Stomach (tissue), 4 donors: ENCODE results near the gene R3HDM1.

ENCODE experiments used
- POLR2A ChIP-seq, 4 donors: fragments of 450-650 bp; IDR thresholded peaks; one replicate each; pipeline ENCODE4 v1.6.1; 2016; ENCODE audit warnings: antibody characterized with exemption in 4 of 4, control low read depth in 2 of 4, mild to moderate bottlenecking in 1 of 4, moderate library complexity in 1 of 4
- POLR2AphosphoS5 ChIP-seq, 3 donors: sonication (generic); formaldehyde crosslinking; IDR thresholded peaks; one replicate each; pipeline ENCODE4 v1.6.1; 2016; ENCODE audit warnings: antibody characterized with exemption in 3 of 3

DNA sequence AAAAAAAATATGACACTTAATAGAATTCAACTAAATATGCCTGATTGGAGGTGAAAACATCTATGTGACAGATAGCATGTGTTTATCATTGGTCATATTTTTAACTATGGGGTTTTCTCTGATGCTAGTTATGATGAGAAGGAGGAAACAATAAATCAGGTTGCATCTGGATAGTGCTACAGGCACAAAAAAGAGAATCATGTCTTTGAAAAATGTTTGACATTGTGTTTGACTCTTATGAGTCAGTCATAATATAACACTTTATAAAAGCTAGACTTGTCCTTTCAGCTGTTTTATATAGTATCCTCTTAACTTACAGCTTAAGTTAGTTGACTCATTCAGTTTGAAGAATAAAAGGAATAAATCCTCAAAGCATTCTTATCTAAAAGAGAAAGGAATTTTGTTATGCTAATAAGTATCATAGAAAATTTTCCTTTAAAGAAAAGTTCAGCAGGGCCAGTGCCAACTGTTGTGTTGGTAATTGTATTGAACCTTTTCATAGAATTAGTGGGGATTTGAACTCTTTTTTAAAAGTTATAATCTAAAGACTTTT lies 131.9 kb downstream of the R3HDM1 start:
- TF ChIP-seq POLR2A (IDR thresholded peaks at IDR 0.05) (no peak), POLR2AphosphoS5 (IDR thresholded peaks at IDR 0.05) (no peak)
